Tibial nerve (tissue), 4 donors: ENCODE data around the gene CMTM6. TPM values are rescaled to one million over a fixed set of nuclear protein-coding genes. Genes with fewer than 3 reads are reported as not detected.
A peak's percentile ranks its signal among the peaks of the same experiment; 100 is the strongest.

Experiments
- DNase-seq, 2 donors: peaks; one replicate each; pipeline ENCODE4 v3.0.0-alpha.2; 2019; ENCODE audit warnings: low spot score in 2 of 2
- H3K27ac ChIP-seq, 4 donors: fragments of 200-600 bp; sonication (generic) in 3 of 4; one replicate each; pipeline ENCODE4 v1.5.1; 2017 to 2019; ENCODE audit warnings: mild to moderate bottlenecking in 1 of 4
- H3K27me3 ChIP-seq, 2 donors: fragments of 200-600 bp; sonication (generic) in 1 of 2; one replicate each; pipeline versions ENCODE4 v1.5.1 to v1.6.0; 2017 to 2019
- H3K36me3 ChIP-seq, 3 donors: fragments of 200-600 bp; sonication (generic); one replicate each; pipeline ENCODE4 v1.5.1; 2018 to 2019
- H3K4me1 ChIP-seq, 4 donors: fragments of 200-600 bp; sonication (generic) in 3 of 4; one replicate each; pipeline ENCODE4 v1.5.1; 2017 to 2019
- H3K4me3 ChIP-seq, 4 donors: fragments of 200-600 bp; sonication (generic) in 3 of 4; one replicate each; pipeline ENCODE4 v1.5.1; 2017 to 2019; ENCODE audit warnings: mild to moderate bottlenecking in 1 of 4, moderate library complexity in 1 of 4
- H3K9me3 ChIP-seq, 4 donors: fragments of 200-600 bp; sonication (generic) in 3 of 4; one replicate each; pipeline ENCODE4 v1.5.1; 2017 to 2019
- CTCF ChIP-seq, 5 experiments: fragments of 200-600 bp in 3 of 5; fragments of 450-650 bp in 2 of 5; sonication (generic) in 3 of 5; IDR thresholded peaks; one replicate each; pipeline ENCODE4 v1.5.1; 2016 to 2019; ENCODE audit warnings: antibody characterized with exemption in 5 of 5, mild to moderate bottlenecking in 3 of 5, moderate library complexity in 2 of 5
- EP300 ChIP-seq, 2 donors: sonication (generic); formaldehyde crosslinking; IDR thresholded peaks; one replicate each; pipeline ENCODE4 v1.6.1; 2017; ENCODE audit warnings: antibody characterized with exemption in 2 of 2, mild to moderate bottlenecking in 1 of 2
- POLR2A ChIP-seq, 2 donors: fragments of 450-650 bp; IDR thresholded peaks; one replicate each; pipeline ENCODE4 v1.6.1; 2017; ENCODE audit warnings: antibody characterized with exemption in 2 of 2, mild to moderate bottlenecking in 2 of 2, moderate library complexity in 2 of 2
- WGBS, 2 donors: methylation state at CpG; one replicate each; pipeline ENCODE4 v1.1.5; 2018; 5-methylcytosine and 5-hydroxymethylcytosine counted together
- total RNA-seq, 4 donors: library from RNA; depleted of rRNA; stranded (reverse); fragments of >200 nt; gene quantifications; one replicate each; pipeline ENCODE4 v1.1.0, GENCODE V29; 2016

The CMTM6 gene
- total RNA-seq, 4 donors from 2014 or later = 67.8 to 73.3 (median 70.6) TPM

GRCh38 chr3:32488474-32489008 is 14.1 kb downstream of the CMTM6 start:
- TF ChIP-seq CTCF (IDR thresholded peaks at IDR 0.05) (no peak), EP300 (IDR thresholded peaks at IDR 0.05) (no peak), POLR2A (IDR thresholded peaks at IDR 0.05) (no peak)
- Histone ChIP-seq H3K36me3 (peaks cover 0 to 28% (median 0%) of the 10 kb centered on the region in 3 donors), H3K27ac (peak overlapping the region in 1 of 4 donors; percentile 3), H3K9me3 (no peaks in the 10 kb centered on the region), H3K4me1 (peaks cover 0 to 42% (median 0%) of the 10 kb centered on the region in 4 donors), H3K27me3 (no peaks in the 10 kb centered on the region), H3K4me3 (no peak overlapping the region)
- DNase-seq = no peak
- 72 to 84% methylated on average over 3 of the region's 3 CpGs for WGBS, 2 donors

- WGBS, 2 donors = 57 to 78% methylated on average over 3 of the region's 3 CpGs
- DNase-seq = no peak
These were observed 14.7 kb downstream of the CMTM6 start for GRCh38 chr3:32487781-32488473.

GRCh38 chr3:32484436-32484835 is 18.2 kb downstream of the CMTM6 start:
- Histone ChIP-seq H3K27me3 (no peaks in the 10 kb centered on the region), H3K9me3 (no peaks in the 10 kb centered on the region), H3K27ac (peak overlapping the region in 3 of 4 donors; percentile 12 to 53 (median 46)), H3K4me1 (peaks cover 0 to 40% (median 0%) of the 10 kb centered on the region in 4 donors), H3K4me3 (no peak overlapping the region), H3K36me3 (peaks cover 0 to 46% (median 0%) of the 10 kb centered on the region in 3 donors)
- 89 to 91% methylated on average over 6 of the region's 6 CpGs for WGBS, 2 donors
- TF ChIP-seq CTCF (IDR thresholded peaks at IDR 0.05) (no peak), POLR2A (IDR thresholded peaks at IDR 0.05) (peak in 1 of 2 donors; percentile 13), EP300 (IDR thresholded peaks at IDR 0.05) (peak; percentile 30 to 53)
- peak in 1 of 2 donors; percentile 37 for DNase-seq

More at GRCh38 chr3:32487781-32488473, 14.7 kb downstream of the CMTM6 start:
- H3K4me1 ChIP-seq = peaks cover 0 to 36% (median 0%) of the 10 kb centered on the region in 4 donors
- peak overlapping the region in 1 of 4 donors; percentile 3 for H3K27ac ChIP-seq
- no peaks in the 10 kb centered on the region for H3K27me3 ChIP-seq
- H3K9me3 ChIP-seq = no peaks in the 10 kb centered on the region
- no peak for TF ChIP-seq POLR2A (IDR thresholded peaks at IDR 0.05)
- TF ChIP-seq CTCF (IDR thresholded peaks at IDR 0.05) = no peak
- TF ChIP-seq EP300 (IDR thresholded peaks at IDR 0.05) = no peak
- H3K4me3 ChIP-seq = no peak overlapping the region
- peaks cover 0 to 34% (median 0%) of the 10 kb centered on the region in 3 donors for H3K36me3 ChIP-seq

- peak overlapping the region in 3 of 4 donors; percentile 12 to 53 (median 46) for H3K27ac ChIP-seq
- H3K9me3 ChIP-seq = no peaks in the 10 kb centered on the region
- peaks cover 0 to 40% (median 0%) of the 10 kb centered on the region in 4 donors for H3K4me1 ChIP-seq
- no peak for TF ChIP-seq EP300 (IDR thresholded peaks at IDR 0.05)
- no peak for TF ChIP-seq CTCF (IDR thresholded peaks at IDR 0.05)
- TF ChIP-seq POLR2A (IDR thresholded peaks at IDR 0.05) = no peak
- WGBS, 2 donors = 58 to 70% methylated on average over 1 of the region's 1 CpG
- H3K27me3 ChIP-seq = no peaks in the 10 kb centered on the region
- peaks cover 0 to 43% (median 0%) of the 10 kb centered on the region in 3 donors for H3K36me3 ChIP-seq
- no peak for DNase-seq
- no peak overlapping the region for H3K4me3 ChIP-seq
These were observed 18.9 kb downstream of the CMTM6 start for GRCh38 chr3:32483772-32484171.

- 96 to 97% methylated on average over 1 of the region's 1 CpG for WGBS, 2 donors
- no peak for DNase-seq
- Histone ChIP-seq H3K27me3 (no peaks in the 10 kb centered on the region), H3K4me1 (peaks cover 0 to 32% (median 0%) of the 10 kb centered on the region in 4 donors), H3K4me3 (no peak overlapping the region), H3K27ac (peak overlapping the region in 2 of 4 donors; percentile 53 to 60), H3K36me3 (peaks cover 0 to 49% (median 0%) of the 10 kb centered on the region in 3 donors), H3K9me3 (no peaks in the 10 kb centered on the region)
- no peak for TF ChIP-seq CTCF (IDR thresholded peaks at IDR 0.05)
- no peak for TF ChIP-seq EP300 (IDR thresholded peaks at IDR 0.05)
- no peak for TF ChIP-seq POLR2A (IDR thresholded peaks at IDR 0.05)
These were observed 20.0 kb downstream of the CMTM6 start for GRCh38 chr3:32482693-32483092.
